Hypothalamus (tissue), 51 donors: ENCODE data around the gene FAM72C.
"Not testable (repeated sequence)": the region's sequence is repeated elsewhere in the genome, so short reads cannot be mapped to it uniquely, and the experiment has no call there.

ENCODE experiments used
- DNase-seq, 51 donors: peaks; one replicate each; lab custom pipeline; 2025; lab: John Stamatoyannopoulos, UW

The FAM72C gene

GRCh38 chr1:143918552-143918951 is 53.2 kb downstream of the FAM72C start:
- not testable (repeated sequence) for DNase-seq

DNA sequence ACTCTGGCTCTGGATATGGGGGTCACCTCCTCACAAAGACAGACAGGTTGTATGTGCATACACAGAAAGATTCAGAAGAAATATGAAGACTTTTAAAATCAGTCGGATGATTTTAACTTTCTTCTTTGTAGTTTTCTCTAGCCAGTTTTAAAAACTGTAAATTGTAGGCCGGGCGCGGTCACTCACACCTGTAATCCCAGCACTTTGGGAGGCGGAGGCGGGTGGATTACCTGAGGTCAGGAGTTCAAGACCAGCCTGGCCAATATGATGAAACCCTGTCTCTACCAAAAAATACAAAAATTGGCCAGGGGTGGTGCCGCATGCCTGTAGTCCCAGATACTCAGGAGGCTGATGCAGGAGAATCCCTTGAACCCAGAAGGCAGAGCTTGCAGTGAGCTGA is 58.1 kb downstream of the FAM72C start:
- not testable (repeated sequence) for DNase-seq
